NB4 (cell line): ENCODE results near the gene C1orf185.

Source experiments
- CTCF ChIP-seq: IDR thresholded peaks from one replicate; pipeline ENCODE4 v1.5.1; 2012; ENCODE audit warnings: low read depth, low read length
- POLR2A ChIP-seq: IDR thresholded peaks from 2 replicates; pipeline ENCODE4 v1.6.1; 2011; ENCODE audit warnings: mild to moderate bottlenecking; ENCODE audit not compliant: insufficient read length; ENCODE audit errors: extremely low read depth

GRCh38 chr1:51070640-51071039, 31.4 kb upstream of the C1orf185 start:
- no peak for TF ChIP-seq POLR2A
- no peak for TF ChIP-seq CTCF
